Liver (tissue), 9 donors: ENCODE data around the gene BTBD17. TPM values are rescaled to one million over a fixed set of nuclear protein-coding genes. Genes with fewer than 3 reads are reported as not detected.

ENCODE experiments used
- DNase-seq: peaks from one replicate; pipeline ENCODE4 v3.0.0-alpha.2; 2017; ENCODE audit warnings: low spot score
- H3K27ac ChIP-seq, 2 donors: one replicate each; pipeline ENCODE4 v1.7.0; 2013; ENCODE audit warnings: inconsistent platforms in 2 of 2, low read length in 2 of 2, control low read depth in 1 of 2, low read depth in 1 of 2, mild to moderate bottlenecking in 1 of 2
- H3K27me3 ChIP-seq, 4 donors: one replicate each; pipeline versions ENCODE4 v1.6.1 to v1.7.0; 2013; ENCODE audit warnings: low read length in 3 of 4, inconsistent platforms in 1 of 4, mild to moderate bottlenecking in 1 of 4, moderate library complexity in 1 of 4; ENCODE audit not compliant: control insufficient read depth in 4 of 4, insufficient read depth in 4 of 4
- H3K36me3 ChIP-seq, 4 donors: one replicate each; pipeline versions ENCODE4 v1.6.1 to v1.7.0; 2013; ENCODE audit warnings: low read length in 3 of 4, mild to moderate bottlenecking in 3 of 4, low read depth in 1 of 4, moderate library complexity in 1 of 4; ENCODE audit not compliant: control insufficient read depth in 4 of 4, insufficient read depth in 3 of 4
- H3K4me1 ChIP-seq, 4 donors: one replicate each; pipeline versions ENCODE4 v1.6.1 to v1.7.0; 2013; ENCODE audit warnings: low read length in 3 of 4, mild to moderate bottlenecking in 3 of 4, moderate library complexity in 1 of 4; ENCODE audit not compliant: control insufficient read depth in 4 of 4, insufficient read depth in 4 of 4
- H3K4me3 ChIP-seq, 3 donors: one replicate each; pipeline versions ENCODE4 v1.6.1 to v1.7.0; 2013; ENCODE audit warnings: low read length in 3 of 3, control low read depth in 1 of 3, low read depth in 1 of 3, mild to moderate bottlenecking in 1 of 3
- H3K9ac ChIP-seq, 2 donors: one replicate each; pipeline ENCODE4 v1.7.0; 2013; ENCODE audit warnings: low read length in 2 of 2, mild to moderate bottlenecking in 2 of 2, moderate library complexity in 2 of 2, control low read depth in 1 of 2, low read depth in 1 of 2
- H3K9me3 ChIP-seq, 4 donors: one replicate each; pipeline versions ENCODE4 v1.6.1 to v1.7.0; 2013; ENCODE audit warnings: low read length in 3 of 4; ENCODE audit not compliant: control insufficient read depth in 4 of 4
- EGR1 ChIP-seq, 2 donors: IDR thresholded peaks; 2 replicates each; pipeline ENCODE4 v1.6.1; 2016 to 2018; ENCODE audit warnings: antibody characterized with exemption in 2 of 2, low read depth in 2 of 2
- FOXA1 ChIP-seq: IDR thresholded peaks from 2 replicates; pipeline ENCODE4 v1.6.1; 2016; ENCODE audit warnings: antibody characterized with exemption
- FOXA2 ChIP-seq: IDR thresholded peaks from 2 replicates; pipeline ENCODE4 v1.6.1; 2016; ENCODE audit warnings: antibody characterized with exemption
- GABPA ChIP-seq, 2 donors: IDR thresholded peaks in 1 of 2; conservative IDR thresholded peaks in 1 of 2; 2 replicates each; pipeline ENCODE4 v1.6.1; 2016; ENCODE audit warnings: antibody characterized with exemption in 2 of 2, mild to moderate bottlenecking in 1 of 2, moderate library complexity in 1 of 2
- HNF4A ChIP-seq, 2 donors: conservative IDR thresholded peaks; 2 replicates each; pipeline ENCODE4 v1.6.1; 2016; ENCODE audit warnings: antibody characterized with exemption in 2 of 2, mild to moderate bottlenecking in 2 of 2
- HNF4G ChIP-seq: IDR thresholded peaks from 2 replicates; pipeline ENCODE4 v1.6.1; 2016; ENCODE audit warnings: antibody characterized with exemption
- JUND ChIP-seq, 2 donors: IDR thresholded peaks; 2 replicates each; pipeline ENCODE4 v1.6.1; 2016; ENCODE audit warnings: antibody characterized with exemption in 2 of 2
- RAD21 ChIP-seq, 2 donors: IDR thresholded peaks; 2 replicates each; pipeline ENCODE4 v1.6.1; 2016; ENCODE audit warnings: antibody characterized with exemption in 2 of 2, mild to moderate bottlenecking in 2 of 2
- RXRA ChIP-seq, 2 donors: IDR thresholded peaks; 2 replicates each; pipeline ENCODE4 v1.6.1; 2017 to 2018; ENCODE audit warnings: antibody characterized with exemption in 2 of 2, mild to moderate bottlenecking in 1 of 2
- SP1 ChIP-seq: IDR thresholded peaks from 2 replicates; pipeline ENCODE4 v1.6.1; 2018; ENCODE audit warnings: antibody characterized with exemption, mild to moderate bottlenecking
- TAF1 ChIP-seq: conservative IDR thresholded peaks from 2 replicates; pipeline ENCODE4 v1.6.1; 2016; ENCODE audit warnings: antibody characterized with exemption, mild to moderate bottlenecking
- YY1 ChIP-seq: IDR thresholded peaks from 2 replicates; pipeline ENCODE4 v1.6.1; 2016; ENCODE audit warnings: antibody characterized with exemption, mild to moderate bottlenecking
- WGBS: extraction: QIAGEN DNeasy Blood & Tissue Kit; methylation state at CpG from one replicate; pipeline ENCODE4 v1.1.7; 2013; 5-methylcytosine and 5-hydroxymethylcytosine counted together
- polyA plus RNA-seq, 2 donors: library from polyadenylated mRNA; stranded (reverse) in 1 of 2; unstranded in 1 of 2; fragments of 200-250 nt in 1 of 2; fragments of >200 nt in 1 of 2; fragmentation: Nextera tagmentation in 1 of 2; extraction: Ambion mirVana in 1 of 2; gene quantifications; one replicate each; pipeline versions ENCODE4 v1.2.1 to v1.2.3, GENCODE V29; 2013 to 2015
- total RNA-seq, 2 donors: library from RNA; depleted of rRNA; stranded (reverse); fragments of >200 nt; gene quantifications; one replicate each; pipeline ENCODE4 v1.2.3, GENCODE V29; 2014
- TF ChIP-seq, protein P1 (sequence below): IDR thresholded peaks from 2 replicates; pipeline ENCODE4 v1.6.1; 2016; ENCODE audit warnings: antibody characterized with exemption, mild to moderate bottlenecking
- TF ChIP-seq, protein P2 (sequence below): fragments of 150-350 bp; IDR thresholded peaks from 2 replicates; pipeline ENCODE4 v1.5.1; 2017; ENCODE audit warnings: improper control_type of control experiment, low read depth, low read length; ENCODE audit not compliant: missing input control
- TF ChIP-seq, protein P3 (sequence below): IDR thresholded peaks from 2 replicates; pipeline ENCODE4 v1.6.1; 2016; ENCODE audit warnings: antibody characterized with exemption
- TF ChIP-seq, protein P4 (sequence below): IDR thresholded peaks from 2 replicates; pipeline ENCODE4 v1.6.1; 2016; ENCODE audit warnings: antibody characterized with exemption
- TF ChIP-seq, protein P5 (sequence below): IDR thresholded peaks from 2 replicates; pipeline ENCODE4 v1.6.1; 2016; ENCODE audit warnings: antibody characterized with exemption
- donor health status: healthy.
- donor health status: healthy.
- donor health status: healthy.
- donor health status: healthy.
- donor health status: healthy.

Gene BTBD17
- total and polyA plus RNA-seq, 4 donors: not detected

GRCh38 chr17:74314877-74315276 is 46.8 kb downstream of the BTBD17 start:
- 85% methylated on average over 15 of the region's 15 CpGs for WGBS
- H3K27ac ChIP-seq: no peak overlapping the region

DNA sequence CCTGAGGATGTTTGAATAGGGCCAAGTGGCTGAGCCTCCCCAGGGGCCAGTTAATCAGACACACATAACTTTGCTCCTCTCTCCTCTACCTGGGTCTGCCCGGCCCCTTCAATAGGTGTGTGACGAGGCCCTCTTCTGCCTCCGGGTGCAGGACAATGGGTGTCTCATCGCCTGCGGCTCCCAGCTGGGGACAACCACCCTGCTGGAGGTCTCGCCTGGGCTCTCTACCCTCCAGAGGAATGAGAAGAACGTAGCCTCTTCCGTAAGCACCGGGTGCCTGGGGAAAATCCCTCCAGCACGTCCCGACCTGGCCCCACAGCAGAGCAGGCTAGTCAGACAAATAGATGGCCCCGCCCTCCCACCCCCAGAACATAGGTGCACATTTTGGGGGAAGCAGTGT is 51.8 kb downstream of the BTBD17 start:
- H3K27me3 ChIP-seq: peaks cover 0 to 2% (median 0%) of the 10 kb centered on the region in 4 donors
- no peak overlapping the region for H3K27ac ChIP-seq
- 41% methylated on average over 12 of the region's 12 CpGs for WGBS
- H3K9ac ChIP-seq: no peak overlapping the region
- no peak overlapping the region for H3K4me3 ChIP-seq
- no peak for DNase-seq
- H3K4me1 ChIP-seq: no peaks in the 10 kb centered on the region
- H3K36me3 ChIP-seq: no peaks in the 10 kb centered on the region
- peaks cover 0 to 5% (median 4%) of the 10 kb centered on the region in 4 donors for H3K9me3 ChIP-seq
- no peak for TF ChIP-seq TAF1
- no peak for TF ChIP-seq JUND (IDR thresholded peaks at IDR 0.05)
- no peak for TF ChIP-seq GABPA (IDR thresholded peaks at IDR 0.05 in 1 of 2, conservative IDR thresholded peaks at IDR 0.05 in 1 of 2)
- no peak for TF ChIP-seq FOXA1
- TF ChIP-seq, protein P1, sequence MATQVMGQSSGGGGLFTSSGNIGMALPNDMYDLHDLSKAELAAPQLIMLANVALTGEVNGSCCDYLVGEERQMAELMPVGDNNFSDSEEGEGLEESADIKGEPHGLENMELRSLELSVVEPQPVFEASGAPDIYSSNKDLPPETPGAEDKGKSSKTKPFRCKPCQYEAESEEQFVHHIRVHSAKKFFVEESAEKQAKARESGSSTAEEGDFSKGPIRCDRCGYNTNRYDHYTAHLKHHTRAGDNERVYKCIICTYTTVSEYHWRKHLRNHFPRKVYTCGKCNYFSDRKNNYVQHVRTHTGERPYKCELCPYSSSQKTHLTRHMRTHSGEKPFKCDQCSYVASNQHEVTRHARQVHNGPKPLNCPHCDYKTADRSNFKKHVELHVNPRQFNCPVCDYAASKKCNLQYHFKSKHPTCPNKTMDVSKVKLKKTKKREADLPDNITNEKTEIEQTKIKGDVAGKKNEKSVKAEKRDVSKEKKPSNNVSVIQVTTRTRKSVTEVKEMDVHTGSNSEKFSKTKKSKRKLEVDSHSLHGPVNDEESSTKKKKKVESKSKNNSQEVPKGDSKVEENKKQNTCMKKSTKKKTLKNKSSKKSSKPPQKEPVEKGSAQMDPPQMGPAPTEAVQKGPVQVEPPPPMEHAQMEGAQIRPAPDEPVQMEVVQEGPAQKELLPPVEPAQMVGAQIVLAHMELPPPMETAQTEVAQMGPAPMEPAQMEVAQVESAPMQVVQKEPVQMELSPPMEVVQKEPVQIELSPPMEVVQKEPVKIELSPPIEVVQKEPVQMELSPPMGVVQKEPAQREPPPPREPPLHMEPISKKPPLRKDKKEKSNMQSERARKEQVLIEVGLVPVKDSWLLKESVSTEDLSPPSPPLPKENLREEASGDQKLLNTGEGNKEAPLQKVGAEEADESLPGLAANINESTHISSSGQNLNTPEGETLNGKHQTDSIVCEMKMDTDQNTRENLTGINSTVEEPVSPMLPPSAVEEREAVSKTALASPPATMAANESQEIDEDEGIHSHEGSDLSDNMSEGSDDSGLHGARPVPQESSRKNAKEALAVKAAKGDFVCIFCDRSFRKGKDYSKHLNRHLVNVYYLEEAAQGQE: no peak
- TF ChIP-seq HNF4G: no peak
- TF ChIP-seq FOXA2: no peak
- no peak for TF ChIP-seq RAD21 (IDR thresholded peaks at IDR 0.05)
- TF ChIP-seq HNF4A (conservative IDR thresholded peaks at IDR 0.05): no peak
- no peak for TF ChIP-seq EGR1 (IDR thresholded peaks at IDR 0.05; ENCODE audit: low read depth in 2 of 2)
- TF ChIP-seq, protein P2, sequence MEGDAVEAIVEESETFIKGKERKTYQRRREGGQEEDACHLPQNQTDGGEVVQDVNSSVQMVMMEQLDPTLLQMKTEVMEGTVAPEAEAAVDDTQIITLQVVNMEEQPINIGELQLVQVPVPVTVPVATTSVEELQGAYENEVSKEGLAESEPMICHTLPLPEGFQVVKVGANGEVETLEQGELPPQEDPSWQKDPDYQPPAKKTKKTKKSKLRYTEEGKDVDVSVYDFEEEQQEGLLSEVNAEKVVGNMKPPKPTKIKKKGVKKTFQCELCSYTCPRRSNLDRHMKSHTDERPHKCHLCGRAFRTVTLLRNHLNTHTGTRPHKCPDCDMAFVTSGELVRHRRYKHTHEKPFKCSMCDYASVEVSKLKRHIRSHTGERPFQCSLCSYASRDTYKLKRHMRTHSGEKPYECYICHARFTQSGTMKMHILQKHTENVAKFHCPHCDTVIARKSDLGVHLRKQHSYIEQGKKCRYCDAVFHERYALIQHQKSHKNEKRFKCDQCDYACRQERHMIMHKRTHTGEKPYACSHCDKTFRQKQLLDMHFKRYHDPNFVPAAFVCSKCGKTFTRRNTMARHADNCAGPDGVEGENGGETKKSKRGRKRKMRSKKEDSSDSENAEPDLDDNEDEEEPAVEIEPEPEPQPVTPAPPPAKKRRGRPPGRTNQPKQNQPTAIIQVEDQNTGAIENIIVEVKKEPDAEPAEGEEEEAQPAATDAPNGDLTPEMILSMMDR: no peak
- TF ChIP-seq RXRA (IDR thresholded peaks at IDR 0.05): no peak
- TF ChIP-seq, protein P3, sequence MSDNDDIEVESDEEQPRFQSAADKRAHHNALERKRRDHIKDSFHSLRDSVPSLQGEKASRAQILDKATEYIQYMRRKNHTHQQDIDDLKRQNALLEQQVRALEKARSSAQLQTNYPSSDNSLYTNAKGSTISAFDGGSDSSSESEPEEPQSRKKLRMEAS: no peak
- TF ChIP-seq SP1: no peak
- TF ChIP-seq, protein P4, sequence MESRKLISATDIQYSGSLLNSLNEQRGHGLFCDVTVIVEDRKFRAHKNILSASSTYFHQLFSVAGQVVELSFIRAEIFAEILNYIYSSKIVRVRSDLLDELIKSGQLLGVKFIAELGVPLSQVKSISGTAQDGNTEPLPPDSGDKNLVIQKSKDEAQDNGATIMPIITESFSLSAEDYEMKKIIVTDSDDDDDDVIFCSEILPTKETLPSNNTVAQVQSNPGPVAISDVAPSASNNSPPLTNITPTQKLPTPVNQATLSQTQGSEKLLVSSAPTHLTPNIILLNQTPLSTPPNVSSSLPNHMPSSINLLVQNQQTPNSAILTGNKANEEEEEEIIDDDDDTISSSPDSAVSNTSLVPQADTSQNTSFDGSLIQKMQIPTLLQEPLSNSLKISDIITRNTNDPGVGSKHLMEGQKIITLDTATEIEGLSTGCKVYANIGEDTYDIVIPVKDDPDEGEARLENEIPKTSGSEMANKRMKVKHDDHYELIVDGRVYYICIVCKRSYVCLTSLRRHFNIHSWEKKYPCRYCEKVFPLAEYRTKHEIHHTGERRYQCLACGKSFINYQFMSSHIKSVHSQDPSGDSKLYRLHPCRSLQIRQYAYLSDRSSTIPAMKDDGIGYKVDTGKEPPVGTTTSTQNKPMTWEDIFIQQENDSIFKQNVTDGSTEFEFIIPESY: no peak

More at GRCh38 chr17:74314877-74315276, 46.8 kb downstream of the BTBD17 start:
- Histone ChIP-seq H3K9me3 (peaks cover 0 to 4% (median 1%) of the 10 kb centered on the region in 4 donors), H3K4me3 (no peak overlapping the region), H3K27me3 (peaks cover 0 to 3% (median 0%) of the 10 kb centered on the region in 4 donors), H3K4me1 (no peaks in the 10 kb centered on the region), H3K36me3 (no peaks in the 10 kb centered on the region), H3K9ac (no peak overlapping the region)
- TF ChIP-seq RXRA (IDR thresholded peaks at IDR 0.05) (no peak), GABPA (IDR thresholded peaks at IDR 0.05 in 1 of 2, conservative IDR thresholded peaks at IDR 0.05 in 1 of 2) (no peak), RAD21 (IDR thresholded peaks at IDR 0.05) (no peak), JUND (IDR thresholded peaks at IDR 0.05) (no peak), SP1 (no peak), YY1 (no peak)
- TF ChIP-seq, protein P4: no peak
- TF ChIP-seq, protein P2: no peak
- TF ChIP-seq, protein P5, sequence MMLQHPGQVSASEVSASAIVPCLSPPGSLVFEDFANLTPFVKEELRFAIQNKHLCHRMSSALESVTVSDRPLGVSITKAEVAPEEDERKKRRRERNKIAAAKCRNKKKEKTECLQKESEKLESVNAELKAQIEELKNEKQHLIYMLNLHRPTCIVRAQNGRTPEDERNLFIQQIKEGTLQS: no peak
- DNase-seq: no peak
